ENCODE data around the gene GAPT.

GRCh38 chr5:58477760-58478376 is 13.4 kb upstream of the GAPT start:
- no peak for TF ChIP-seq CTCF (IDR thresholded peaks at IDR 0.05)
- no peak for TF ChIP-seq EP300 (IDR thresholded peaks at IDR 0.05)
